ENCODE data around the gene NTNG2.
"Not testable (repeated sequence)": the region's sequence is repeated elsewhere in the genome, so short reads cannot be mapped to it uniquely, and the experiment has no call there.

Gene NTNG2

GRCh38 chr9:132268725-132269352, 107.0 kb downstream of the NTNG2 start:
- H3F3A ChIP-seq (ENCODE audit: insufficient read depth) = peaks cover 15% of the 10 kb centered on the region
- no peak overlapping the region for H3K4me2 ChIP-seq (ENCODE audit: low read depth, low read length, poor library complexity, severe bottlenecking)
- H2AFZ ChIP-seq (ENCODE audit: low read depth, low read length, severe bottlenecking) = no peak overlapping the region
- no peaks in the 10 kb centered on the region for H3K9me2 ChIP-seq (replicated peaks; ENCODE audit: insufficient read depth, low read length)
- no peak overlapping the region for H3K9ac ChIP-seq (ENCODE audit: low read length)
- TF ChIP-seq EZH2phosphoT487 (conservative IDR thresholded peaks at IDR 0.05; ENCODE audit: low read length) (no peak), CTCF (IDR thresholded peaks at IDR 0.05; ENCODE audit: insufficient read depth, low read length, poor library complexity, severe bottlenecking) (peak; percentile 97)
- no peaks in the 10 kb centered on the region for H3K27me3 ChIP-seq (ENCODE audit: low read length)
- H3K27ac ChIP-seq (ENCODE audit: low read depth, low read length) = 0 out of 2 replicates have a peak overlapping the region, but pooled peaks have one; percentile 15
- H3K79me2 ChIP-seq (ENCODE audit: insufficient read depth, low read length) = no peaks in the 10 kb centered on the region
- H3K36me3 ChIP-seq (ENCODE audit: low read length) = peaks cover 55% of the 10 kb centered on the region
- H3K9me3 ChIP-seq (ENCODE audit: insufficient read depth, low read length) = no peaks in the 10 kb centered on the region
- H4K20me1 ChIP-seq (ENCODE audit: low read depth, low read length) = no peaks in the 10 kb centered on the region; the same call in 1 of the 2 replicates
- no peak overlapping the region for H3K4me3 ChIP-seq (ENCODE audit: insufficient read depth, low read length, poor library complexity, severe bottlenecking)

DNA sequence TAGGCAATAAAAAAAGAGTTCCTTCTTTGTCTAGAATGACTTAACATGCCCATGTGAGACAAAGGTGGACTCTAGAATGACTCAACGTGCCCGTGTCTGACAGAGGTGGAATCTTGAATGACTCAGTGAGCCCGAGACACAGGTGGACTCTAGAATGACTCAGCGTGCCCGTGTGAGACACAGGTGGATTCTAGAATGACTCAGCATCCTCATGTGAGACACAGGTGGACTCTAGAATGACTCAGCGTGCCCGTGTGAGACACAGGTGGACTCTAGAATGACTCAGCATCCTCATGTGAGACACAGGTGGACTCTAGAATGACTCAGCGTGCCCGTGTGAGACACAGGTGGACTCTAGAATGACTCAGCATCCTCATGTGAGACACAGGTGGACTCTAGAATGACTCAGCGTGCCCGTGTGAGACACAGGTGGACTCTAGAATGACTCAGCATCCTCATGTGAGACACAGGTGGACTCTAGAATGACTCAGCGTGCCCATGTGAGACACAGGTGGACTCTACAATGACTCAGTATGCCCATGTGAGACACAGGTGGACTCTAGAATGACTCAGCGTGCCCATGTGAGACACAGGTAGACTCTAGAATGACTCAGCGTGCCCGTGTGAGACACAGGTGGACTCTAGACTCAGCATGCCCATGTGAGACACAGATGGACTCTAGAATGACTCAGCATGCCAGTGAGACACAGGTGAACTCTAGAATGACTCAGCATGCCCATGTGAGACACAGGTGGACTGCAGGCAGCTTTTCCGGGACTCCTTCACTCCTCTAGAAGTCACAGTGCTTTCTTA, 108.1 kb downstream of the NTNG2 start:
- peaks cover 59% of the 10 kb centered on the region for H3K36me3 ChIP-seq (ENCODE audit: low read length)
- not testable (repeated sequence) for H3K79me2 ChIP-seq (ENCODE audit: insufficient read depth, low read length); H3K9me3 ChIP-seq (ENCODE audit: insufficient read depth, low read length); H3K9ac ChIP-seq (ENCODE audit: low read length); H2AFZ ChIP-seq (ENCODE audit: low read depth, low read length, severe bottlenecking); H3K27me3 ChIP-seq (ENCODE audit: low read length); H3K9me2 ChIP-seq (replicated peaks; ENCODE audit: insufficient read depth, low read length); H4K20me1 ChIP-seq (ENCODE audit: low read depth, low read length); H3K4me3 ChIP-seq (ENCODE audit: insufficient read depth, low read length, poor library complexity, severe bottlenecking); H3K4me2 ChIP-seq (ENCODE audit: low read depth, low read length, poor library complexity, severe bottlenecking)
- H3F3A ChIP-seq (ENCODE audit: insufficient read depth) = peaks cover 15% of the 10 kb centered on the region
- 0 out of 2 replicates have a peak overlapping the region, but pooled peaks have one; percentile 24 for H3K27ac ChIP-seq (ENCODE audit: low read depth, low read length)

DNA sequence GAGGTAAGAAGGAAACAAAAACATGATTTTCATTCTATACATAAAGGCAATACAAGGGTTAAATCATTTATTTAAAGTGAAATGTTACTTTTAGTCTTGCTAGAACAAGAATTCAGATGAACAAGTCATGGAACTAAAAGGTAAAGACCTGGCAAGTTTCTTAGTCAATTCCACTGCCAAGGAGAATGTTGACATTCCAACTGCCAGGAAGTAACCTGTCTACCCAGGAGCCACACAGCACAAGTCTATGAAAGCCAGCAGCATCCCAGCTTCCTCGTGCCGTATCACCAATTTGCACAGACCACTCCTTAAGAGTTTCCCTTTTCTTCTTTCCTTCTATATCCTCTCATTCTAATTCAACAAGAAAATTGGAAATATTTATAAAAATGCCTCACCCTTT, 113.0 kb downstream of the NTNG2 start:
- peaks cover 2% of the 10 kb centered on the region; the same call in 1 of the 2 replicates for H3F3A ChIP-seq (ENCODE audit: insufficient read depth)
- H3K9me3 ChIP-seq (ENCODE audit: insufficient read depth, low read length) = no peaks in the 10 kb centered on the region
- no peaks in the 10 kb centered on the region for H3K27me3 ChIP-seq (ENCODE audit: low read length)
- H3K4me3 ChIP-seq (ENCODE audit: insufficient read depth, low read length, poor library complexity, severe bottlenecking) = no peak overlapping the region
- no peak overlapping the region for H2AFZ ChIP-seq (ENCODE audit: low read depth, low read length, severe bottlenecking)
- no peak overlapping the region for H3K27ac ChIP-seq (ENCODE audit: low read depth, low read length)
- no peaks in the 10 kb centered on the region for H3K9me2 ChIP-seq (replicated peaks; ENCODE audit: insufficient read depth, low read length)
- H4K20me1 ChIP-seq (ENCODE audit: low read depth, low read length) = no peaks in the 10 kb centered on the region
- H3K4me2 ChIP-seq (ENCODE audit: low read depth, low read length, poor library complexity, severe bottlenecking) = no peak overlapping the region
- TF ChIP-seq EZH2phosphoT487 (conservative IDR thresholded peaks at IDR 0.05; ENCODE audit: low read length) = no peak
- no peak for TF ChIP-seq CTCF (IDR thresholded peaks at IDR 0.05; ENCODE audit: insufficient read depth, low read length, poor library complexity, severe bottlenecking)
- peaks cover 75% of the 10 kb centered on the region for H3K36me3 ChIP-seq (ENCODE audit: low read length)
- no peak overlapping the region for H3K9ac ChIP-seq (ENCODE audit: low read length)
- H3K79me2 ChIP-seq (ENCODE audit: insufficient read depth, low read length) = no peaks in the 10 kb centered on the region

GRCh38 chr9:132283165-132283564, 121.3 kb downstream of the NTNG2 start:
- no peak overlapping the region for H3K9ac ChIP-seq (ENCODE audit: low read length)
- no peaks in the 10 kb centered on the region for H3K9me3 ChIP-seq (ENCODE audit: insufficient read depth, low read length)
- TF ChIP-seq EZH2phosphoT487 (conservative IDR thresholded peaks at IDR 0.05; ENCODE audit: low read length) (no peak), CTCF (IDR thresholded peaks at IDR 0.05; ENCODE audit: insufficient read depth, low read length, poor library complexity, severe bottlenecking) (no peak)
- no peaks in the 10 kb centered on the region for H3K79me2 ChIP-seq (ENCODE audit: insufficient read depth, low read length)
- H2AFZ ChIP-seq (ENCODE audit: low read depth, low read length, severe bottlenecking) = no peak overlapping the region
- H3K36me3 ChIP-seq (ENCODE audit: low read length) = peaks cover 65% of the 10 kb centered on the region
- no peaks in the 10 kb centered on the region for H3F3A ChIP-seq (ENCODE audit: insufficient read depth)
- H3K9me2 ChIP-seq (replicated peaks; ENCODE audit: insufficient read depth, low read length) = no peaks in the 10 kb centered on the region
- H3K27ac ChIP-seq (ENCODE audit: low read depth, low read length) = no peak overlapping the region
- H4K20me1 ChIP-seq (ENCODE audit: low read depth, low read length) = no peaks in the 10 kb centered on the region
- H3K4me3 ChIP-seq (ENCODE audit: insufficient read depth, low read length, poor library complexity, severe bottlenecking) = no peak overlapping the region
- H3K27me3 ChIP-seq (ENCODE audit: low read length) = no peaks in the 10 kb centered on the region
- no peak overlapping the region for H3K4me2 ChIP-seq (ENCODE audit: low read depth, low read length, poor library complexity, severe bottlenecking)

All from SU-DHL-6 (cell line).